GM03348 (cell line): ENCODE results near the gene TMEM18.

Source experiments
- DNase-seq: peaks from one replicate; pipeline ENCODE4 v3.0.0; 2012; ENCODE audit warnings: low spot score

Gene TMEM18

DNA sequence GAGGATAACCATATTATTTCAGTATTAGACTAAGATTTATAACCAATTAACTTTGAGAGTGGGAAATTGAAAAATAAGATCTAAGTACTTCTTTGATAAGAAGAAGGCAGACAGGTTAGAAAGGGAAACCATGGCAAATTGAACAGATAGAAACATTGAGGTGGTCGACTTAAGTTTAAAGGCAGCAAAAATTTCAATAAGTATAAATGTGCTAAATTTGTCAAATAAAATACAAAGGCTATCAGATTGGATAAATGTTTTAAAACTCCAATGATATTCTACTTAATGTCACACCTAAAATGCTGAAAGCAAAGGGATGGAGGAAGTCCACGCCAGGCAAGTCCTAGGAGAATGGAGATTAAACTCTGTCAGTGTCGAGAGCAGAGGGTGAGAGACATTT lies 59.2 kb downstream of the TMEM18 start:
- no peak for DNase-seq
